HCT116 (cell line): ENCODE measurements around the gene POLR2C. TPM values are rescaled to one million over a fixed set of nuclear protein-coding genes. Genes with fewer than 3 reads are reported as not detected.

Source experiments
- ATAC-seq: fragments of 200-7000 bp; cut with Tn5 transposase; 2 replicates; pipeline ENCODE4 v1.9.1; 2020; ENCODE audit warnings: mild to moderate bottlenecking, moderate library complexity
- BruUV-seq: library from RNA; stranded (reverse); fragments of 400-500 nt; replicated peaks from 2 replicates; lab custom pipeline; 2021; lab: Mats Ljungman, UMichigan
- CTCF ChIA-PET: fragments of 300-600 bp; sonication (Branson Sonifier 250); formaldehyde crosslinking; loops from one replicate; lab custom pipeline; 2021; ENCODE audit warnings: antibody characterized with exemption; lab: Charles Lee
- POLR2A ChIA-PET: fragments of 300-600, 350-600 bp; sonication (Branson Sonifier 250); formaldehyde crosslinking; loops from one replicate; lab custom pipeline; 2021; ENCODE audit warnings: antibody characterized with exemption; lab: Charles Lee
- RAD21 ChIA-PET, 2 experiments: fragments of 300-600 bp; sonication (Branson Sonifier 250); formaldehyde crosslinking; loops; one replicate each; lab custom pipeline; 2023; ENCODE audit warnings: low total read pairs in 2 of 2; ENCODE audit not compliant: uncharacterized antibody in 2 of 2, unreplicated experiment in 2 of 2, low non-redundant PET in 1 of 2; lab: Charles Lee
- DNase-seq: peaks from one replicate; pipeline ENCODE4 v3.0.0-alpha.2; 2010; ENCODE audit warnings: low read depth, low spot score
- H2AFZ ChIP-seq: fragments of 200-600 bp; shearing (Covaris generic), sonication (generic); 2 replicates; pipeline ENCODE4 v1.6.1; 2017; ENCODE audit warnings: low read depth, mixed run types, mixed read lengths, antibody characterized with exemption, low read length; ENCODE audit not compliant: poor library complexity, severe bottlenecking
- H3K27ac ChIP-seq: 2 replicates; pipeline ENCODE4 v1.5.1; 2012; ENCODE audit warnings: low read depth, low read length
- H3K27me3 ChIP-seq: fragments of 200-600 bp; sonication (generic); 2 replicates; pipeline ENCODE4 v1.6.1; 2016; ENCODE audit warnings: mixed run types, low read length, mixed read lengths; ENCODE audit not compliant: insufficient read depth
- H3K36me3 ChIP-seq, 2 experiments: fragments of 200-500 bp in 1 of 2; fragments of 200-600 bp in 1 of 2; sonication (Bioruptor generic) in 1 of 2; sonication (generic) in 1 of 2; 2 replicates each; pipeline versions ENCODE4 v1.5.1 to v1.6.1; 2014 to 2016; ENCODE audit warnings: low read length in 2 of 2, inconsistent platforms in 1 of 2, mixed read lengths in 1 of 2, mixed run types in 1 of 2; ENCODE audit not compliant: insufficient read depth in 2 of 2, control insufficient read depth in 1 of 2
- H3K4me1 ChIP-seq, 2 experiments: fragments of 200-600 bp in 1 of 2; sonication (generic) in 1 of 2; 2 replicates each; pipeline versions ENCODE4 v1.5.1 to v1.6.1; 2012 to 2017; ENCODE audit warnings: low read length in 2 of 2, inconsistent platforms in 1 of 2, mild to moderate bottlenecking in 1 of 2, mixed read lengths in 1 of 2, mixed run types in 1 of 2, moderate library complexity in 1 of 2; ENCODE audit not compliant: insufficient read depth in 2 of 2, control insufficient read depth in 1 of 2
- H3K4me2 ChIP-seq: fragments of 200-600 bp; sonication (generic); 2 replicates; pipeline ENCODE4 v1.6.1; 2017; ENCODE audit warnings: mixed run types, low read length, mixed read lengths
- H3K4me3 ChIP-seq, 2 experiments: fragments of 200-600 bp in 1 of 2; sonication (generic) in 1 of 2; replicated peaks in 1 of 2; 2 replicates each; pipeline ENCODE4 v1.5.1; 2011 to 2016; ENCODE audit warnings: low read length in 2 of 2, control low read depth in 1 of 2, low read depth in 1 of 2, mild to moderate bottlenecking in 1 of 2, mixed read lengths in 1 of 2, mixed run types in 1 of 2
- H3K79me2 ChIP-seq: fragments of 200-600 bp; sonication (generic); 2 replicates; pipeline ENCODE4 v1.6.1; 2017; ENCODE audit warnings: mild to moderate bottlenecking, mixed run types, low read length, moderate library complexity, mixed read lengths; ENCODE audit not compliant: insufficient read depth
- H3K9ac ChIP-seq: fragments of 200-600 bp; sonication (generic); 2 replicates; pipeline ENCODE4 v1.6.1; 2016; ENCODE audit warnings: low read length, mixed read lengths
- H3K9me2 ChIP-seq: fragments of 200-600 bp; sonication (generic), shearing (Covaris generic); 2 replicates; pipeline ENCODE4 v1.6.1; 2017; ENCODE audit warnings: mixed run types, mild to moderate bottlenecking, moderate library complexity; ENCODE audit not compliant: insufficient read depth
- H3K9me3 ChIP-seq, 2 experiments: fragments of 200-500 bp in 1 of 2; fragments of 200-600 bp in 1 of 2; sonication (Bioruptor generic) in 1 of 2; sonication (generic) in 1 of 2; 2 replicates each; pipeline ENCODE4 v1.6.1; 2014 to 2017; ENCODE audit warnings: low read length in 2 of 2, mixed read lengths in 2 of 2, inconsistent platforms in 1 of 2, low read depth in 1 of 2, mild to moderate bottlenecking in 1 of 2, mixed run types in 1 of 2, moderate library complexity in 1 of 2; ENCODE audit not compliant: control insufficient read depth in 1 of 2, insufficient read depth in 1 of 2
- H4K20me1 ChIP-seq: fragments of 200-600 bp; sonication (generic), shearing (Covaris generic); 2 replicates; pipeline ENCODE4 v1.6.1; 2017; ENCODE audit warnings: mixed run types, mild to moderate bottlenecking, moderate library complexity; ENCODE audit not compliant: insufficient read depth
- ATF3 ChIP-seq: IDR thresholded peaks from 2 replicates; pipeline ENCODE4 v1.6.1; 2012
- CBX3 ChIP-seq: IDR thresholded peaks from 2 replicates; pipeline ENCODE4 v1.6.1; 2012; ENCODE audit warnings: low read depth
- CEBPB ChIP-seq: IDR thresholded peaks from 2 replicates; pipeline ENCODE4 v1.6.1; 2012; ENCODE audit warnings: low read depth
- EGR1 ChIP-seq: IDR thresholded peaks from 2 replicates; pipeline ENCODE4 v1.6.1; 2012; ENCODE audit warnings: low read depth
- ELF1 ChIP-seq: IDR thresholded peaks from 2 replicates; pipeline ENCODE4 v1.6.1; 2012; ENCODE audit warnings: low read depth, borderline replicate concordance
- EZH2phosphoT487 ChIP-seq: fragments of 200-600 bp; IDR thresholded peaks from 2 replicates; pipeline ENCODE4 v1.6.1; 2018; ENCODE audit warnings: antibody characterized with exemption, borderline replicate concordance
- FOSL1 ChIP-seq: IDR thresholded peaks from 2 replicates; pipeline ENCODE4 v1.6.1; 2012; ENCODE audit warnings: low read depth
- JUND ChIP-seq: IDR thresholded peaks from 2 replicates; pipeline ENCODE4 v1.6.1; 2012
- MAX ChIP-seq: IDR thresholded peaks from 2 replicates; pipeline ENCODE4 v1.6.1; 2012
- POLR2A ChIP-seq: IDR thresholded peaks from 2 replicates; pipeline ENCODE4 v1.7.0; 2011; ENCODE audit warnings: borderline replicate concordance; ENCODE audit not compliant: insufficient read depth, insufficient read length; ENCODE audit errors: extremely low read depth
- POLR2AphosphoS5 ChIP-seq: IDR thresholded peaks from 2 replicates; pipeline ENCODE4 v1.6.1; 2011; ENCODE audit warnings: mild to moderate bottlenecking, low read depth, low read length, moderate library complexity
- REST ChIP-seq: IDR thresholded peaks from 2 replicates; pipeline ENCODE4 v1.6.1; 2012; ENCODE audit warnings: low read depth
- SP1 ChIP-seq: IDR thresholded peaks from 2 replicates; pipeline ENCODE4 v1.6.1; 2012; ENCODE audit warnings: low read depth
- SRF ChIP-seq: IDR thresholded peaks from 2 replicates; pipeline ENCODE4 v1.6.1; 2012; ENCODE audit warnings: low read depth
- TCF7L2 ChIP-seq: IDR thresholded peaks from 2 replicates; pipeline ENCODE4 v1.7.0; 2011; ENCODE audit warnings: borderline replicate concordance, inconsistent platforms; ENCODE audit not compliant: insufficient read depth, insufficient read length; ENCODE audit errors: extremely low read depth
- ZBTB33 ChIP-seq: IDR thresholded peaks from 2 replicates; pipeline ENCODE4 v1.6.1; 2011; ENCODE audit warnings: mild to moderate bottlenecking, low read length, moderate library complexity; ENCODE audit not compliant: insufficient replicate concordance; ENCODE audit errors: extremely low read depth
- ZFX ChIP-seq: fragments of 450-650 bp; IDR thresholded peaks from 2 replicates; pipeline ENCODE4 v1.6.1; 2017
- ZNF274 ChIP-seq: fragments of 200-500 bp; sonication (Bioruptor generic); IDR thresholded peaks from 2 replicates; pipeline ENCODE4 v1.6.1; 2014; ENCODE audit warnings: mild to moderate bottlenecking, low read depth, low read length, inconsistent platforms
- intact Hi-C: fragments of 100-400 bp; cut with micrococcal nuclease; formaldehyde crosslinking; loops from 2 replicates; pipeline ENCODE4 v1.10.0; 2022
- total RNA-seq: library from RNA; stranded (reverse); gene quantifications from one replicate; pipeline ENCODE4 v1.2.1, GENCODE V29; 2021; ENCODE audit not compliant: unreplicated experiment

The POLR2C gene
- total RNA-seq, 1 experiment from 2014 or later = 74.4 TPM

GRCh38 chr16:57445510-57445909 lies 17.0 kb upstream of the POLR2C start:
- H3K4me2 ChIP-seq = no peak overlapping the region
- POLR2A ChIA-PET = interaction anchor here (0.7 kb wide), 1 partner anchor 26 kb away, joined by 4 read pairs; no protein-coding TSS in a partner anchor
- CTCF ChIA-PET = no interaction called here

More at GRCh38 chr16:57445510-57445909, 17.0 kb upstream of the POLR2C start:
- Histone ChIP-seq H4K20me1 (no peaks in the 10 kb centered on the region), H3K9me2 (no peaks in the 10 kb centered on the region), H3K9ac (no peak overlapping the region), H2AFZ (no peak overlapping the region), H3K4me3 (no peak overlapping the region), H3K9me3 (no peaks in the 10 kb centered on the region), H3K36me3 (peaks cover 0 to 14% of the 10 kb centered on the region in 2 experiments; a peak in 3 of 4 replicates), H3K4me1 (peaks cover 10 to 19% of the 10 kb centered on the region in 2 experiments), H3K27ac (no peak overlapping the region), H3K27me3 (no peaks in the 10 kb centered on the region), H3K79me2 (peaks cover 86% of the 10 kb centered on the region)
- no peak for TF ChIP-seq ATF3
- no peak for TF ChIP-seq TCF7L2
- no peak for TF ChIP-seq JUND
- no peak for TF ChIP-seq SP1
- TF ChIP-seq CBX3 = no peak
- TF ChIP-seq EGR1 = no peak
- no peak for TF ChIP-seq POLR2AphosphoS5
- TF ChIP-seq REST = no peak
- TF ChIP-seq ELF1 = no peak
- TF ChIP-seq CEBPB = no peak
- no peak for TF ChIP-seq SRF
- TF ChIP-seq POLR2A = no peak
- TF ChIP-seq FOSL1 = no peak
- no peak for TF ChIP-seq ZBTB33
- TF ChIP-seq MAX = no peak
- TF ChIP-seq ZNF274 = no peak
- no peak for TF ChIP-seq EZH2phosphoT487
- no peak for TF ChIP-seq ZFX
- no peak for DNase-seq
- BruUV-seq = no TSS peak
- intact Hi-C loops = no loop called here
- ATAC-seq = no peak
- RAD21 ChIA-PET = no interaction called here
